Psoas muscle (tissue), 8 donors: Measurements from ENCODE around the gene PHF19. TPM values are rescaled to one million over a fixed set of nuclear protein-coding genes. Genes with fewer than 3 reads are reported as not detected.

Experiments used
- ATAC-seq, 4 donors: fragments of 200-7000 bp; cut with Tn5 transposase; one replicate each; pipeline ENCODE4 v1.9.1; 2020; ENCODE audit warnings: moderate library complexity in 3 of 4, mild to moderate bottlenecking in 2 of 4
- DNase-seq, 2 donors: peaks; one replicate each; pipeline ENCODE4 v3.0.0-alpha.2; 2020
- H3K27ac ChIP-seq: fragments of 200-600 bp; one replicate; pipeline ENCODE4 v1.8.0; 2022
- H3K27me3 ChIP-seq, 3 donors: fragments of 200-600 bp in 1 of 3; one replicate each; pipeline versions ENCODE4 v1.6.1 to v1.8.0; 2013 to 2022; ENCODE audit warnings: low read length in 2 of 3, mild to moderate bottlenecking in 2 of 3, moderate library complexity in 1 of 3; ENCODE audit not compliant: insufficient read depth in 3 of 3
- H3K36me3 ChIP-seq, 2 donors: fragments of 200-600 bp in 1 of 2; one replicate each; pipeline versions ENCODE4 v1.6.1 to v1.8.0; 2013 to 2022; ENCODE audit warnings: low read depth in 1 of 2, mild to moderate bottlenecking in 1 of 2, moderate library complexity in 1 of 2; ENCODE audit not compliant: insufficient read depth in 1 of 2
- H3K4me1 ChIP-seq: fragments of 200-600 bp; one replicate; pipeline ENCODE4 v1.8.0; 2022
- H3K4me3 ChIP-seq: fragments of 200-600 bp; one replicate; pipeline ENCODE4 v1.8.0; 2022; ENCODE audit warnings: mild to moderate bottlenecking
- H3K9me3 ChIP-seq: fragments of 200-600 bp; one replicate; pipeline ENCODE4 v1.8.0; 2022
- WGBS, 3 donors: extraction: QIAGEN DNeasy Blood & Tissue Kit; methylation state at CpG; one replicate each; pipeline versions ENCODE4 v1.1.6 to v1.1.7; 2013; 5-methylcytosine and 5-hydroxymethylcytosine counted together
- intact Hi-C, 2 donors: fragments of 100-400 bp; cut with DNase I; formaldehyde crosslinking; loops; one replicate each; pipeline versions ENCODE4 v1.11.0 to v1.14.2; 2022
- long read RNA-seq, 2 donors: library from polyadenylated mRNA; unstranded; transcript quantifications; one replicate each; pipeline ENCODE4 v2.0.0, GENCODE V29; 2021
- polyA plus RNA-seq, 3 donors: library from polyadenylated mRNA; stranded (reverse); fragments of 200-250 nt; gene quantifications; one replicate each; pipeline ENCODE4 v1.2.3, GENCODE V29; 2013
- total RNA-seq, 4 donors: library from RNA; stranded (reverse); fragmentation: NEBNext Ultra II Directional in 2 of 4; extraction: Animal tissue kit (Norgen Biotek cat#: 25700) in 2 of 4; gene quantifications; one replicate each; pipeline versions ENCODE4 v1.2.1 to v1.2.4, GENCODE V29; 2021 to 2023
- TF ChIP-seq, protein P1 (sequence below): fragments of 200-600 bp; IDR thresholded peaks from one replicate; pipeline ENCODE4 v1.8.0; 2022; ENCODE audit warnings: antibody characterized with exemption
- donor health status: healthy with polysubstance abuse.
- donor health status: DM: no; HTN: no; CAD: no; lungs with moderate emphysema.
- donor health status: Bipolar disorder and iron deficiency.
- donor health status: healthy.
- donor health status: DM: yes; HTN: yes; CAD: no.
- donor health status: DM: no; HTN: no; CAD: no.
- donor health status: DM: no; HTN: no; CAD: no.
- donor health status: DM: yes; HTN: yes; CAD: no.

Gene PHF19
- total RNA-seq (10 to 100 TPM in 2 of 4 donors, 1 to 10 TPM in 2; 6.8 to 14.8 (median 9.8) TPM), polyA plus RNA-seq (10 to 100 TPM in 2 of 3 donors, 1 to 10 TPM in 1; 8.2 to 12.3 (median 12.2) TPM)
- long read RNA-seq, donor 1, full-length matches to known transcripts = 4 of 8 reads
- long read RNA-seq, donor 1, partial matches to known transcripts = 0 of 8 reads
- long read RNA-seq, donor 1, other reads (novel, unspliced or antisense) = 4 of 8 reads
- long read RNA-seq, donor 2, transcript PHF19-203 (10 exons, 3,525 nt) = major isoform, 9 of 26 reads
- long read RNA-seq, donor 2, transcript PHF19-213 (9 exons, 1,092 nt) = minor isoform, 5 of 26 reads
- long read RNA-seq, donor 2, partial matches to known transcripts = 0 of 26 reads
- long read RNA-seq, donor 2, other reads (novel, unspliced or antisense) = 12 of 26 reads

DNA sequence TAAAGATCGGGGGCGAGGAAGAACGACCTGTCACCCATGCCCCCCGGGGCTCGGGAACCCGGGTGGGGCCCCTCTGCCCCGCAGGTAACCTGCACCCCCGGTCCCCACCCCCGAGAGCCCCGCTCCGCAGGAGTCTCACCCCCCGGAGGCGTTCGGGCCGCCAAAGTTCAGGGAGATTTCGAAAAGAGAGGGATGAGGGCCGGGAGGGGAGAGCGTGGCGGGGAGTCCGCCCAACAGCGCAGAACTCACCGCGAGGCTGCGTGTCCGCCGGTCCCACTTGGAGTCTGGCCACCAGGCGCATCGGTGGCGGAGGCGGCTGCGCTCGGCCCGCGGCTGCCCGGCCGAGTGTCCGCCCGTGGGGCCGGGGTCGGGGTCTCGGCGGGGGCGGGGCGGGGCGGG, at the start of gene PHF19:
Gene PHF19 (minus strand): TSS at position 347 of the 399 bp plus-strand sequence. CDS start 2,447 bp downstream, outside the sequence.
- H3K27ac ChIP-seq = peak within 1 kb of the TSS; percentile 76
- H3K27me3 ChIP-seq = peaks cover 0 to 20% (median 0%) of the 10 kb centered on the region in 3 donors
- WGBS, 3 donors = 1 to 2% (median 1%) methylated on average over 21 to 45 of the region's 45 CpGs
- TF ChIP-seq, protein P1, sequence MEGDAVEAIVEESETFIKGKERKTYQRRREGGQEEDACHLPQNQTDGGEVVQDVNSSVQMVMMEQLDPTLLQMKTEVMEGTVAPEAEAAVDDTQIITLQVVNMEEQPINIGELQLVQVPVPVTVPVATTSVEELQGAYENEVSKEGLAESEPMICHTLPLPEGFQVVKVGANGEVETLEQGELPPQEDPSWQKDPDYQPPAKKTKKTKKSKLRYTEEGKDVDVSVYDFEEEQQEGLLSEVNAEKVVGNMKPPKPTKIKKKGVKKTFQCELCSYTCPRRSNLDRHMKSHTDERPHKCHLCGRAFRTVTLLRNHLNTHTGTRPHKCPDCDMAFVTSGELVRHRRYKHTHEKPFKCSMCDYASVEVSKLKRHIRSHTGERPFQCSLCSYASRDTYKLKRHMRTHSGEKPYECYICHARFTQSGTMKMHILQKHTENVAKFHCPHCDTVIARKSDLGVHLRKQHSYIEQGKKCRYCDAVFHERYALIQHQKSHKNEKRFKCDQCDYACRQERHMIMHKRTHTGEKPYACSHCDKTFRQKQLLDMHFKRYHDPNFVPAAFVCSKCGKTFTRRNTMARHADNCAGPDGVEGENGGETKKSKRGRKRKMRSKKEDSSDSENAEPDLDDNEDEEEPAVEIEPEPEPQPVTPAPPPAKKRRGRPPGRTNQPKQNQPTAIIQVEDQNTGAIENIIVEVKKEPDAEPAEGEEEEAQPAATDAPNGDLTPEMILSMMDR = no peak
- H3K4me1 ChIP-seq = no peaks in the 10 kb centered on the region
- intact Hi-C loops = loop anchor here in 1 of 2 donors (2.0 kb wide), 1 partner anchor 60 kb away; no protein-coding TSS in a partner anchor
- H3K9me3 ChIP-seq = no peaks in the 10 kb centered on the region
- DNase-seq (peak; percentile 46 to 70), ATAC-seq (peak; percentile 13 to 58 (median 28))
- peak within 1 kb of the TSS; percentile 78 for H3K4me3 ChIP-seq
- H3K36me3 ChIP-seq = no peaks in the 10 kb centered on the region

- no peaks in the 10 kb centered on the region for H3K9me3 ChIP-seq
- peaks cover 0 to 11% of the 10 kb centered on the region in 2 donors for H3K36me3 ChIP-seq
- no peak within 1 kb of the TSS for H3K27ac ChIP-seq
- H3K27me3 ChIP-seq = no peaks in the 10 kb centered on the region
- DNase-seq = no peak
- intact Hi-C loops = no loop called here
- 78 to 79% (median 78%) methylated on average over 6 of the region's 6 CpGs for WGBS, 3 donors
- no peak for ATAC-seq
- H3K4me1 ChIP-seq = peaks cover 11% of the 10 kb centered on the region
- peak within 1 kb of the TSS; percentile 99 for H3K4me3 ChIP-seq
- TF ChIP-seq, protein P1 = no peak
These were observed 49.5 kb upstream of the PHF19 start, which contains the start of gene TRAF1 for GRCh38 chr9:120926397-120926928. Gene TRAF1 (minus strand): TSS chr9:120926796. CDS start chr9:120926075, 721 bp downstream.

DNA sequence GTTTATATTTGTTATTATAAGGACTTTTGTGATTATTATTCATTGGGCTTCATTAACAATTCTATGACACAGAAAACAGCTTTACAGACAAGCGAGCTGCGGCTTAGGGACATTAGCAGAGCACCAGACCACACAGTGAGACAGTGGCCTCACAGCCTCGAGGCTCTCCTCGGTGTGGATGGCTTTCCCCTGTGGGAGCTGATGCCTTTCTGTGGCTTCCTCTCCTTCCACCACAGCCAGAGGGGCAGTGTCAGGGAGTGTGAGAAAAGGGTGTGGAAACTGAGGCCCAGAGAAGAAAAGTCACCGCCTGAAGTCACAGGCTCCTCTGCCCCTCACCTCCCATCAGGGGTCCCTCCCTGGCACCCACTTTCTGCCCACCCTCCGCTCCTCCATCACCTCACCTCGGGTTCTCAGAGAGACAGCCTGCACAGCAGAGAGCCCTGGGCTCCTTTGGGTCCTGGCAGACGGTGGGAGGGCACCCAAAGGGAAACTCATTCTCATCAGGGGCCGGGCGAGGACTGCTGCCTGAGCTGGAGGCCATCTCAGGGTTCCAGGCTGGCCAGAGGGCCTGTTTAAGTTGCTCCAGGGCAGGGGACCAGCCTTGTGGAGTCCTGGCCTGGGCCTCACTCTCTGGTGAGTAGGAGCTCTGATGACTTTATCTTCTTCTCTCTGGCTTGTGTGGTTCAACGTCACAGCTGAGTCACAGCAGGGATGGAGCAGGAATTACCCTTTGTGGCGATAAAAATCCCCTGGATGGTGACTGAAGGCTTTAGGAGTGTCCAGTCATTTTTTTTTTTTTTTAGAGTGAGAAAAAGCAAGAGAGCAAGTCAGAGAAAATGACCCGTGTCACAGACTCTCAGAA, 48.8 kb upstream of the PHF19 start:
- H3K4me1 ChIP-seq = peaks cover 5% of the 10 kb centered on the region
- no peaks in the 10 kb centered on the region for H3K27me3 ChIP-seq
- TF ChIP-seq, protein P1 = no peak
- intact Hi-C loops = no loop called here
- H3K9me3 ChIP-seq = no peaks in the 10 kb centered on the region
- peaks cover 0 to 11% of the 10 kb centered on the region in 2 donors for H3K36me3 ChIP-seq
- ATAC-seq = no peak
- WGBS, 3 donors = 68 to 73% (median 70%) methylated on average over 13 of the region's 13 CpGs
- H3K27ac ChIP-seq = no peak overlapping the region
- DNase-seq = no peak
- H3K4me3 ChIP-seq = peak overlapping the region; percentile 25

GRCh38 chr9:120924698-120925534, 47.9 kb upstream of the PHF19 start:
- intact Hi-C loops = loop anchor here in 1 of 2 donors (5.0 kb wide), 1 partner anchor 53 kb away; no protein-coding TSS in a partner anchor
- Histone ChIP-seq H3K4me1 (peaks cover 7% of the 10 kb centered on the region), H3K27ac (no peak overlapping the region), H3K36me3 (peaks cover 0 to 11% of the 10 kb centered on the region in 2 donors), H3K9me3 (no peaks in the 10 kb centered on the region), H3K4me3 (no peak overlapping the region), H3K27me3 (no peaks in the 10 kb centered on the region)
- DNase-seq = no peak
- TF ChIP-seq, protein P1 = no peak
- WGBS, 3 donors = 80 to 89% (median 85%) methylated on average over 11 of the region's 11 CpGs
- ATAC-seq = no peak
